ENCODE measurements around the gene DAZL.

Gene DAZL

GRCh38 chr3:16599694-16600093 is 5.5 kb downstream of the DAZL start:
- intact Hi-C loops (cut with DNase I) = loop anchor here (10.0 kb wide), 1 partner anchor 285 kb away; the partner anchor contains the start of gene PLCL2
- no peak for DNase-seq

- intact Hi-C loops (cut with DNase I) = no loop called here
- DNase-seq = no peak
Measured at GRCh38 chr3:16596352-16597032, 8.7 kb downstream of the DAZL start.

GRCh38 chr3:16595778-16596177 is 9.4 kb downstream of the DAZL start:
- intact Hi-C loops (cut with DNase I) = no loop called here

GRCh38 chr3:16589867-16590624 is 15.2 kb downstream of the DAZL start:
- no peak for DNase-seq
- intact Hi-C loops (cut with DNase I) = no loop called here

More at GRCh38 chr3:16595778-16596177, 9.4 kb downstream of the DAZL start:
- no peak for DNase-seq

GRCh38 chr3:16589120-16589519 is 16.1 kb downstream of the DAZL start:
- no peak for DNase-seq
- intact Hi-C loops (cut with DNase I) = no loop called here

- DNase-seq = no peak
- intact Hi-C loops (cut with DNase I) = no loop called here
Measured at GRCh38 chr3:16587681-16588060, 17.6 kb downstream of the DAZL start.

GRCh38 chr3:16587047-16587680 is 18.1 kb downstream of the DAZL start:
- DNase-seq = no peak

GRCh38 chr3:16584880-16585279 is 20.3 kb downstream of the DAZL start:
- DNase-seq = no peak
- intact Hi-C loops (cut with DNase I) = no loop called here

More at GRCh38 chr3:16587047-16587680, 18.1 kb downstream of the DAZL start:
- intact Hi-C loops (cut with DNase I) = no loop called here

- intact Hi-C loops (cut with DNase I) = no loop called here
- no peak for DNase-seq
Measured at GRCh38 chr3:16583551-16583950, 21.7 kb downstream of the DAZL start.

- intact Hi-C loops (cut with DNase I) = no loop called here
Measured at GRCh38 chr3:16570113-16570512, 35.1 kb downstream of the DAZL start.

GRCh38 chr3:16568532-16568931 is 36.7 kb downstream of the DAZL start:
- no peak for DNase-seq
- intact Hi-C loops (cut with DNase I) = no loop called here

More at GRCh38 chr3:16570113-16570512, 35.1 kb downstream of the DAZL start:
- DNase-seq = no peak

- intact Hi-C loops (cut with DNase I) = no loop called here
- DNase-seq = no peak
Measured at GRCh38 chr3:16568115-16568514, 37.1 kb downstream of the DAZL start.

GRCh38 chr3:16559653-16560365 is 45.4 kb downstream of the DAZL start:
- intact Hi-C loops (cut with DNase I) = no loop called here
- no peak for DNase-seq

GRCh38 chr3:16554126-16554525 is 51.1 kb downstream of the DAZL start:
- no peak for DNase-seq
- intact Hi-C loops (cut with DNase I) = no loop called here

GRCh38 chr3:16552757-16553156 is 52.5 kb downstream of the DAZL start:
- intact Hi-C loops (cut with DNase I) = no loop called here
- DNase-seq = no peak

- intact Hi-C loops (cut with DNase I) = loop anchor here (2.0 kb wide), 1 partner anchor 283 kb away; no protein-coding TSS in a partner anchor
Measured at GRCh38 chr3:16551342-16551976, 53.8 kb downstream of the DAZL start.

GRCh38 chr3:16550676-16551341 is 54.4 kb downstream of the DAZL start:
- peak in 7 of 10 donors; percentile 47 to 84 (median 58) for DNase-seq
- intact Hi-C loops (cut with DNase I) = loop anchor here (1.0 to 2.0 kb wide), 2 partner anchors 261 to 282 kb away; no protein-coding TSS in a partner anchor

More at GRCh38 chr3:16551342-16551976, 53.8 kb downstream of the DAZL start:
- DNase-seq = no peak

GRCh38 chr3:16550305-16550675 is 54.9 kb downstream of the DAZL start:
- intact Hi-C loops (cut with DNase I) = loop anchor here (1.0 to 2.0 kb wide), 2 partner anchors 260 to 281 kb away; no protein-coding TSS in a partner anchor
- DNase-seq = peak in 1 of 10 donors; percentile 77

GRCh38 chr3:16548721-16549120 is 56.5 kb downstream of the DAZL start:
- no peak for DNase-seq
- intact Hi-C loops (cut with DNase I) = no loop called here

Data from posterior cingulate gyrus (tissue), 11 donors.